Muscle of leg (tissue), 11 donors: ENCODE measurements around the gene SLC25A23. TPM values are rescaled to one million over a fixed set of nuclear protein-coding genes. Genes with fewer than 3 reads are reported as not detected.
A peak's percentile ranks its signal among the peaks of the same experiment; 100 is the strongest.

Source experiments
- DNase-seq: peaks from one replicate; pipeline ENCODE4 v3.0.0; 2013
- H3K27ac ChIP-seq: one replicate; pipeline ENCODE4 v1.5.1; 2013; ENCODE audit warnings: mild to moderate bottlenecking, low read length, control low read depth
- H3K27me3 ChIP-seq: one replicate; pipeline ENCODE4 v1.6.1; 2013; ENCODE audit warnings: low read length; ENCODE audit not compliant: control insufficient read depth, insufficient read depth
- H3K36me3 ChIP-seq: one replicate; pipeline ENCODE4 v1.6.1; 2013; ENCODE audit warnings: low read length; ENCODE audit not compliant: control insufficient read depth, insufficient read depth
- H3K4me1 ChIP-seq: one replicate; pipeline ENCODE4 v1.6.1; 2013; ENCODE audit warnings: low read length; ENCODE audit not compliant: control insufficient read depth, insufficient read depth
- H3K4me3 ChIP-seq: one replicate; pipeline ENCODE4 v1.5.1; 2013; ENCODE audit warnings: low read length, control low read depth
- H3K9me3 ChIP-seq: replicated peaks from 2 replicates; pipeline ENCODE4 v1.6.1; 2013; ENCODE audit warnings: low read depth, low read length; ENCODE audit not compliant: control insufficient read depth
- WGBS: methylation state at CpG from one replicate; pipeline ENCODE4 v1.1.5; 2013; ENCODE audit warnings: missing lambda C conversion rate; ENCODE audit not compliant: insufficient coverage; 5-methylcytosine and 5-hydroxymethylcytosine counted together
- polyA plus RNA-seq, 8 donors: library from polyadenylated mRNA; unstranded; fragments of 120-200 nt; gene quantifications; one replicate each; pipeline versions ENCODE4 v1.2.1 to v1.2.3, GENCODE V29; 2013; ENCODE audit warnings: inconsistent platforms in 1 of 8, low replicate concordance in 1 of 8; ENCODE audit not compliant: insufficient read length in 8 of 8, insufficient read depth in 1 of 8
- total RNA-seq: library from RNA; stranded (reverse); fragments of 120-200 nt; gene quantifications from one replicate; pipeline ENCODE4 v1.2.4, GENCODE V29; 2013

The SLC25A23 gene
- total and polyA plus RNA-seq, 9 donors = 16.7 to 41.7 (median 31.4) TPM

DNA sequence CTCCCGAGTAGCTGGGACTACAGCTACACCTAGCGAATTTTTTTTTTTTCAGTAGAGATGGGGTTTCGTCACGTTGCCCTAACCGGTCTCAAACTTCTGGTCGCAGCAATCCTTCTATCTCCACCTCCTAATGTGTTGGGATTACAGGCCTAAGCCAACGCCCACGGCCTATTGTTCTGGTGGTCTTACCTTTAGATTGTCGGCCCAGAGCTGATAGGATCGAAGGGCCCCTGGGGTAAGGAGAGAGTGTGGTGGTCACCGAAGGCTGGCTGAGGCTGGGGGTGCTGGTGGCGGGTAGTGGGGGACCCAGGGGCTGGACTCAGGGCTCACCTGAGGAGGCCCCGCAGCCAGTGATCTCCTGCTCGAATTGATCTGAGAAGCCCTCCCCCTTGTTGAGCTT, 11.5 kb upstream of the SLC25A23 start:
- Histone ChIP-seq H3K27ac (no peak overlapping the region), H3K4me1 (peaks cover 7% of the 10 kb centered on the region), H3K36me3 (no peaks in the 10 kb centered on the region), H3K4me3 (no peak overlapping the region), H3K27me3 (peaks cover 33% of the 10 kb centered on the region), H3K9me3 (no peaks in the 10 kb centered on the region)
- 84% methylated on average over 6 of the region's 14 CpGs for WGBS
- DNase-seq = no peak

DNA sequence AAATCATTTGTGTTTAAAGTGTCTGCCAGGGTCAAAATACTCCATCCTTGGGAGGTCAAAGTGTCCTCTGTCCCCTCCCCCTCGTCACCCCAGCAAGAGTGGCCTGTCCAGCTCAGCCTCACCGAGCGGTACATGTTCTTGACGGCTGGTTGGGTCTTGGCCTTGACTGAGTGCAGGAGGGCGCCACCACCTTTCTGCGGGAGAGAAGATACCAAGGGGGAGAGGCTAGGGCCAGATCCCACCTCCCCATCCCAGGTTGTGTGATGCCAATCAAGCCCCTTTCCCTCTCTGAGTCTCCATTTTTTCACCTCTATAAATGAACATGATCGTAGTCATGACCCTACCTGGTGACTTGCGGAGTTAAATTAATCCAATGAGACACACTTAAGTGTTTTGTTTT, 10.6 kb upstream of the SLC25A23 start:
- H3K27ac ChIP-seq = no peak overlapping the region
- H3K36me3 ChIP-seq = no peaks in the 10 kb centered on the region
- no peak for DNase-seq
- no peaks in the 10 kb centered on the region for H3K9me3 ChIP-seq
- no peak overlapping the region for H3K4me3 ChIP-seq
- peaks cover 30% of the 10 kb centered on the region for H3K27me3 ChIP-seq
- no CpG with 5 or more reads among the region's 8 CpGs for WGBS
- no peaks in the 10 kb centered on the region for H3K4me1 ChIP-seq

- Histone ChIP-seq H3K27ac (no peak overlapping the region), H3K4me3 (no peak overlapping the region), H3K27me3 (peaks cover 50% of the 10 kb centered on the region), H3K36me3 (no peaks in the 10 kb centered on the region), H3K4me1 (peaks cover 4% of the 10 kb centered on the region), H3K9me3 (no peaks in the 10 kb centered on the region)
- WGBS = 46% methylated on average over 3 of the region's 8 CpGs
- DNase-seq = no peak
These were observed 7.8 kb upstream of the SLC25A23 start for GRCh38 chr19:6467384-6467783.

- Histone ChIP-seq H3K9me3 (no peaks in the 10 kb centered on the region), H3K27ac (no peak overlapping the region), H3K36me3 (no peaks in the 10 kb centered on the region), H3K4me1 (peaks cover 4% of the 10 kb centered on the region), H3K27me3 (peaks cover 50% of the 10 kb centered on the region), H3K4me3 (no peak overlapping the region)
- 95% methylated on average over 16 of the region's 21 CpGs for WGBS
- no peak for DNase-seq
These were observed 7.1 kb upstream of the SLC25A23 start for GRCh38 chr19:6466526-6467248.

DNA sequence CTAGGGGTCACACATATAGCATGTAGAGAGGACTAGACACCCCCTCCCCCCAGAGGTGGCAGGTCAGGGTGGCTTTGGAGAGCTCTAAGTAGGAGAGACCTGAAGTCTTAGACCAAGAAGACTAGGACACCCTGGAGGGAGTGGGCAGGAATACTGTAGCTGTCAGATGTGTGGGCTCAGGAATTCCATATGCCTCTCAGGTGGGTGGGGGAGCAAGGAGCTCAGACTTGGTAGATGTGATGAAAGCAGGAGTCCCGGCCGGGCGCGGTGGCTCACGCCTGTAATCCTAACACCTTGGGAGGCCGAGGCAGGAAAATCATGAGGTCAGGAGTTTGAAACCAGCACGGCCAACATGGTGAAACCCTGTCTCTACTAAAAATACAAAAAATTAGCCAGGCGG, 6.1 kb upstream of the SLC25A23 start:
- Histone ChIP-seq H3K36me3 (no peaks in the 10 kb centered on the region), H3K9me3 (no peaks in the 10 kb centered on the region), H3K27ac (no peak overlapping the region), H3K4me1 (peaks cover 6% of the 10 kb centered on the region), H3K4me3 (no peak overlapping the region), H3K27me3 (peaks cover 50% of the 10 kb centered on the region)
- whole genome bisulfite sequencing = 100% methylated on average over 1 of the region's 8 CpGs
- no peak for DNase-seq

DNA sequence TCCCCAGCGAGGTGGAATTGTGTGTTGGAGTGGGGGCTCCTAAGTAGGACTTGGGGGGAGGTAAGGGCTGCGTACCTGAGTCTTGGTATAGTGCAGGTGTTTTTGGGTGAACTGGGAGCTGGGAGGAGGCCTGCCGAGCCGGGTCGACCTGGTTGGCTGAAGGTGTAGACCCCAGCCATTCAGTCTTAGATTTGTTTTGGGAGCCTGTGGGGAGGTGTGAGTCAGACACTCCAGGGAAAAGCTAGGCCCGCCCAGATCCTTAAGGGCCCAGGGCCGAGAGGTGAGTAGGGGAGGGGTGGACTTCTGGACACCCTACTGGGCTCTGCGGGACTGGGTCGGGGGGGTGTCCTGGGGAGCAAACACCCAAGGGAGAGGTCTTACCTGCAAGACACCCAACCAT, 5.4 kb upstream of the SLC25A23 start:
- 28% methylated on average over 6 of the region's 9 CpGs for WGBS
- Histone ChIP-seq H3K4me1 (peaks cover 9% of the 10 kb centered on the region), H3K36me3 (no peaks in the 10 kb centered on the region), H3K27ac (no peak overlapping the region), H3K9me3 (no peaks in the 10 kb centered on the region), H3K27me3 (peaks cover 50% of the 10 kb centered on the region), H3K4me3 (no peak overlapping the region)
- no peak for DNase-seq

DNA sequence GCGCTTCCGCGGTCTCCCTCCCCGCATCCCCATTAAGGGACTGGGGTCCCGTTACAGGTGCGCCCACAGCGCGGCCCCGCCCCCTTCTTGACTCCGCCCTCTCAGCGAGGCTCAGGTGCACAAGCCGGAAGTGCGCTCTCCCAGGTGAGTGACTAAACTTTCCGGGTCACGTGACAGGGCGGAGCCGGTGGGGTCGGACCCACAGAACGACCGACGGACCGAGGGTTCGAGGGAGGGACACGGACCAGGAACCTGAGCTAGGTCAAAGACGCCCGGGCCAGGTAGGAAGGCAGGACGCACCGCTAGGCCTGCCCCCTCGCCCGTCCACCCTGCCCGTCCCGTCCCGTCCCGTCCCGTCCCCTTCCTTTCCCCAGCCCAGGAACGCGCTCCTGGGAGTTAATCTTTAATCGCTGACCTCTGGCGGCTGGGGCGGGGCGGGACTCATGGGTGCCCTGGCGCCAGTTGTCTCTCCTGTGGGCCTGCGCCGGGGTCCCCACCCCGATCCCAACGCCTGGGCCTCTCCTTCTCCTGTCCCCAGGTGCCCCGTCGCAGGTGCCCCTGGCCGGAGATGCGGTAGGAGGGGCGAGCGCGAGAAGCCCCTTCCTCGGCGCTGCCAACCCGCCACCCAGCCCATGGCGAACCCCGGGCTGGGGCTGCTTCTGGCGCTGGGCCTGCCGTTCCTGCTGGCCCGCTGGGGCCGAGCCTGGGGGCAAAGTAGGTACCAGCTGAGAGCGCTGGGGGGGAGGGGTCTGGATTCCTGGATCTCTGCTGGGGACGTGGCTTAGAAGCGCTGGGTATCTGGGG, 4.7 kb upstream of the SLC25A23 start, which contains the start of gene CRB3:
Gene CRB3, plus strand, starts transcription at position 202 of the 804 bp plus-strand sequence. Its CDS starts 431 bp downstream, at position 633.
- Histone ChIP-seq H3K36me3 (no peaks in the 10 kb centered on the region), H3K27ac (no peak within 1 kb of the TSS), H3K4me1 (peaks cover 9% of the 10 kb centered on the region), H3K4me3 (no peak within 1 kb of the TSS), H3K9me3 (no peaks in the 10 kb centered on the region), H3K27me3 (peaks cover 50% of the 10 kb centered on the region)
- DNase-seq = no peak
- under 1% methylated on average over 62 of the region's 65 CpGs for WGBS

GRCh38 chr19:6460099-6460884, 700 bp upstream of the SLC25A23 start:
- peak overlapping the region; percentile 77 for H3K4me3 ChIP-seq
- peaks cover 26% of the 10 kb centered on the region for H3K27me3 ChIP-seq
- H3K9me3 ChIP-seq = peaks cover 3% of the 10 kb centered on the region
- peak overlapping the region; percentile 77 for H3K27ac ChIP-seq
- H3K4me1 ChIP-seq = peaks cover 17% of the 10 kb centered on the region
- WGBS = under 1% methylated on average over 36 of the region's 57 CpGs
- peaks cover 8% of the 10 kb centered on the region for H3K36me3 ChIP-seq
- peak; percentile 100 for DNase-seq

- Histone ChIP-seq H3K9me3 (peaks cover 17% of the 10 kb centered on the region), H3K27ac (no peak overlapping the region), H3K36me3 (peaks cover 23% of the 10 kb centered on the region), H3K4me3 (peak overlapping the region; percentile 26), H3K4me1 (peaks cover 13% of the 10 kb centered on the region), H3K27me3 (peaks cover 11% of the 10 kb centered on the region)
- WGBS = 36% methylated on average over 14 of the region's 16 CpGs
- no peak for DNase-seq
These were observed 814 bp downstream of the SLC25A23 start for GRCh38 chr19:6458695-6459261.
